HL-60 (cell line): ENCODE measurements around the gene CLDN17.

Experiments used
- DNase-seq, 2 experiments: peaks; one replicate each; pipeline ENCODE4 v3.0.0-alpha.2; 2010 to 2020; ENCODE audit warnings: low read depth in 1 of 2, low spot score in 1 of 2
- H3K27ac ChIP-seq: fragments of 250-450 bp; sonication (Bioruptor Pico); replicated peaks from 2 replicates; pipeline ENCODE4 v1.5.1; 2020; ENCODE audit warnings: mild to moderate bottlenecking, moderate library complexity
- H3K27me3 ChIP-seq: fragments of 250-450 bp; sonication (Bioruptor Pico); 2 replicates; pipeline ENCODE4 v1.5.1; 2021; ENCODE audit warnings: mild to moderate bottlenecking, moderate library complexity; ENCODE audit not compliant: insufficient read depth, poor library complexity, severe bottlenecking
- H3K4me3 ChIP-seq: replicated peaks from 2 replicates; pipeline ENCODE4 v1.5.1; 2011; ENCODE audit warnings: mild to moderate bottlenecking, control low read depth, low read length; ENCODE audit not compliant: insufficient read depth
- GABPA ChIP-seq: IDR thresholded peaks from 2 replicates; pipeline ENCODE4 v1.6.1; 2012; ENCODE audit warnings: low read depth
- POLR2AphosphoS5 ChIP-seq: IDR thresholded peaks from 2 replicates; pipeline ENCODE4 v1.6.1; 2012; ENCODE audit warnings: low read depth
- SPI1 ChIP-seq: IDR thresholded peaks from 2 replicates; pipeline ENCODE4 v1.6.1; 2012; ENCODE audit warnings: low read depth, mild to moderate bottlenecking, borderline replicate concordance
- TF ChIP-seq, protein P1 (sequence below): IDR thresholded peaks from one replicate; pipeline ENCODE4 v1.5.1; 2011; ENCODE audit warnings: low read length, control low read depth, inconsistent platforms; ENCODE audit not compliant: insufficient read depth
- TF ChIP-seq, protein P2 (sequence below): IDR thresholded peaks from 2 replicates; pipeline ENCODE4 v1.6.1; 2012; ENCODE audit warnings: low read depth; ENCODE audit not compliant: insufficient replicate concordance

The CLDN17 gene

DNA sequence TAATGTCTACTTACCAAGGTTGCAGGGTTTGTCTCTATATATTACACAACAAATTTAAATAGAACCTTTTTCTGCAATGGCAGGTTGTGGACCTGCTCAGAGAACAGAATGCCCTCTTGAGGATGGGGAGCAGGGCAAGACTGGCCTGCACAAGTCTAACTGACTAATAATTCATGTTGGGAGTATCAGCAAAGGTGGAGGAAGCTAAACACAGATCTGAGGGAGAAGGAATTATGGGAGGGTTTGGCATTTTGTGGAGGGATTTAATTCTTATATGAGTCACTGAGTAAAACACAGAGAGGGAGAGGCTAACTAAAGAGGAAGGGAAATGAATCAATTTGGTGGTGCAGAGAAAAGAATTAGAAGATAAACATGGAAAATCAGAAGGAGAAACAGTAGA is 40.0 kb downstream of the CLDN17 start:
- H3K27ac ChIP-seq = no peak overlapping the region
- TF ChIP-seq POLR2AphosphoS5 = no peak
- no peak for TF ChIP-seq SPI1
- TF ChIP-seq GABPA = no peak
- TF ChIP-seq, protein P1, sequence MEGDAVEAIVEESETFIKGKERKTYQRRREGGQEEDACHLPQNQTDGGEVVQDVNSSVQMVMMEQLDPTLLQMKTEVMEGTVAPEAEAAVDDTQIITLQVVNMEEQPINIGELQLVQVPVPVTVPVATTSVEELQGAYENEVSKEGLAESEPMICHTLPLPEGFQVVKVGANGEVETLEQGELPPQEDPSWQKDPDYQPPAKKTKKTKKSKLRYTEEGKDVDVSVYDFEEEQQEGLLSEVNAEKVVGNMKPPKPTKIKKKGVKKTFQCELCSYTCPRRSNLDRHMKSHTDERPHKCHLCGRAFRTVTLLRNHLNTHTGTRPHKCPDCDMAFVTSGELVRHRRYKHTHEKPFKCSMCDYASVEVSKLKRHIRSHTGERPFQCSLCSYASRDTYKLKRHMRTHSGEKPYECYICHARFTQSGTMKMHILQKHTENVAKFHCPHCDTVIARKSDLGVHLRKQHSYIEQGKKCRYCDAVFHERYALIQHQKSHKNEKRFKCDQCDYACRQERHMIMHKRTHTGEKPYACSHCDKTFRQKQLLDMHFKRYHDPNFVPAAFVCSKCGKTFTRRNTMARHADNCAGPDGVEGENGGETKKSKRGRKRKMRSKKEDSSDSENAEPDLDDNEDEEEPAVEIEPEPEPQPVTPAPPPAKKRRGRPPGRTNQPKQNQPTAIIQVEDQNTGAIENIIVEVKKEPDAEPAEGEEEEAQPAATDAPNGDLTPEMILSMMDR = no peak
- TF ChIP-seq, protein P2, sequence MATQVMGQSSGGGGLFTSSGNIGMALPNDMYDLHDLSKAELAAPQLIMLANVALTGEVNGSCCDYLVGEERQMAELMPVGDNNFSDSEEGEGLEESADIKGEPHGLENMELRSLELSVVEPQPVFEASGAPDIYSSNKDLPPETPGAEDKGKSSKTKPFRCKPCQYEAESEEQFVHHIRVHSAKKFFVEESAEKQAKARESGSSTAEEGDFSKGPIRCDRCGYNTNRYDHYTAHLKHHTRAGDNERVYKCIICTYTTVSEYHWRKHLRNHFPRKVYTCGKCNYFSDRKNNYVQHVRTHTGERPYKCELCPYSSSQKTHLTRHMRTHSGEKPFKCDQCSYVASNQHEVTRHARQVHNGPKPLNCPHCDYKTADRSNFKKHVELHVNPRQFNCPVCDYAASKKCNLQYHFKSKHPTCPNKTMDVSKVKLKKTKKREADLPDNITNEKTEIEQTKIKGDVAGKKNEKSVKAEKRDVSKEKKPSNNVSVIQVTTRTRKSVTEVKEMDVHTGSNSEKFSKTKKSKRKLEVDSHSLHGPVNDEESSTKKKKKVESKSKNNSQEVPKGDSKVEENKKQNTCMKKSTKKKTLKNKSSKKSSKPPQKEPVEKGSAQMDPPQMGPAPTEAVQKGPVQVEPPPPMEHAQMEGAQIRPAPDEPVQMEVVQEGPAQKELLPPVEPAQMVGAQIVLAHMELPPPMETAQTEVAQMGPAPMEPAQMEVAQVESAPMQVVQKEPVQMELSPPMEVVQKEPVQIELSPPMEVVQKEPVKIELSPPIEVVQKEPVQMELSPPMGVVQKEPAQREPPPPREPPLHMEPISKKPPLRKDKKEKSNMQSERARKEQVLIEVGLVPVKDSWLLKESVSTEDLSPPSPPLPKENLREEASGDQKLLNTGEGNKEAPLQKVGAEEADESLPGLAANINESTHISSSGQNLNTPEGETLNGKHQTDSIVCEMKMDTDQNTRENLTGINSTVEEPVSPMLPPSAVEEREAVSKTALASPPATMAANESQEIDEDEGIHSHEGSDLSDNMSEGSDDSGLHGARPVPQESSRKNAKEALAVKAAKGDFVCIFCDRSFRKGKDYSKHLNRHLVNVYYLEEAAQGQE = no peak
- DNase-seq = no peak
- no peaks in the 10 kb centered on the region for H3K27me3 ChIP-seq
- no peak overlapping the region for H3K4me3 ChIP-seq

DNA sequence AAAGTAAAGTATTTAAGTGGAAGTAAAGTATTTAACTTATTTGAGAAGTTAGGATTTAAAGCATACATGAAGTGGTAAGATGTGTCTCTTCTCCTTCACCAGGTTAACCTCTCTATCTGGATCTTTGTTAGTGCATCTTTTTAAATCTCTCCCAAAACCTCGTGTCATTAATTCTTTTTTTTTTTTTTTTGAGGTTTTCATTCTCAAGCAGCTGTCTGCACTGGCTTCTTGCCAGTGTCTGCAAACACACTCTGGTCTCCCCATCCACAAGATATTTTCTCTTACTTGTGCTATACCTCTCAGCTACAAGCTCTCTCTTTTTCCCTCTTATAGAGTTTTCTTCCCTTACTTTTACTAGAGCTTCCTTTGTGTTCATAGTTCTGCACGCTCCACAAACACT is 49.0 kb downstream of the CLDN17 start:
- no peak overlapping the region for H3K27ac ChIP-seq
- H3K4me3 ChIP-seq = no peak overlapping the region
- DNase-seq = no peak
- H3K27me3 ChIP-seq = no peaks in the 10 kb centered on the region
- TF ChIP-seq POLR2AphosphoS5 (no peak), GABPA (no peak), SPI1 (no peak)
- TF ChIP-seq, protein P1 = no peak
- TF ChIP-seq, protein P2 = no peak

DNA sequence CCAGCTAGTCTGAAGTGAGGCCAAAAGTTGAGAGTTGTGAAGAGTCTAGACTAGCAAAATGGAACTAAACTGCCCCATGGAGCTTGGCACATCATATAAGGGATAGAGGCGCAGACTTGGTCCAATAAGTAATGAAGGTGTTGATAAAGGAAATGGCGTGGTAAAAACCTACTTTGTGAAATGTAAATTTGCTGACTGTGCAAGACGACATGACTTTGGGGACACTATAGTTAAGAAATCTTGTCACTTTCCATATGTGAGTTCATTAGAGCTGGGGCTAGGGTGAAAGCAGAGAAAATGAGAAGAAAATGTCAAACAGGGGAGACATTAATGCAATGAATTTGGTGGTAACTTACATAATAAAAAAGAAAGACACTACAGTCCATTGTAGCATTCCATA is 50.1 kb downstream of the CLDN17 start:
- Histone ChIP-seq H3K27me3 (no peaks in the 10 kb centered on the region), H3K27ac (no peak overlapping the region), H3K4me3 (no peak overlapping the region)
- no peak for TF ChIP-seq SPI1
- TF ChIP-seq GABPA = no peak
- TF ChIP-seq POLR2AphosphoS5 = no peak
- TF ChIP-seq, protein P1 = no peak
- TF ChIP-seq, protein P2 = no peak
- DNase-seq = no peak
